Osteocyte (in vitro differentiated cells): Measurements from ENCODE around the gene DDX31. TPM values are rescaled to one million over a fixed set of nuclear protein-coding genes. Genes with fewer than 3 reads are reported as not detected.

Source experiments
- DNase-seq: peaks from one replicate; pipeline ENCODE4 v3.0.0; 2021; ENCODE audit warnings: mixed read lengths; ENCODE audit not compliant: unreplicated experiment; ENCODE audit errors: extremely low spot score
- H3K27ac Mint-ChIP-seq: one replicate; pipeline ENCODE4 v1.8.0; 2021; ENCODE audit warnings: mild to moderate bottlenecking, mixed read lengths; ENCODE audit not compliant: unreplicated experiment
- H3K27me3 Mint-ChIP-seq: one replicate; pipeline ENCODE4 v1.8.0; 2021; ENCODE audit warnings: mixed read lengths; ENCODE audit not compliant: unreplicated experiment
- H3K36me3 Mint-ChIP-seq: one replicate; pipeline ENCODE4 v1.8.0; 2021; ENCODE audit warnings: mixed read lengths; ENCODE audit not compliant: unreplicated experiment
- H3K4me1 Mint-ChIP-seq: one replicate; pipeline ENCODE4 v1.8.0; 2021; ENCODE audit warnings: mixed read lengths; ENCODE audit not compliant: unreplicated experiment
- H3K4me3 Mint-ChIP-seq: one replicate; pipeline ENCODE4 v1.8.0; 2021; ENCODE audit warnings: mild to moderate bottlenecking, moderate library complexity, mixed read lengths; ENCODE audit not compliant: unreplicated experiment
- H3K9me3 Mint-ChIP-seq: one replicate; pipeline ENCODE4 v1.8.0; 2021; ENCODE audit warnings: mixed read lengths; ENCODE audit not compliant: unreplicated experiment
- CTCF ChIP-seq: fragments of 200-600 bp; sonication (generic); IDR thresholded peaks from 2 replicates; pipeline ENCODE4 v1.5.0; 2021; ENCODE audit warnings: antibody characterized with exemption, mild to moderate bottlenecking, moderate library complexity
- total RNA-seq: library from RNA; stranded (reverse); gene quantifications from 2 replicates; pipeline ENCODE4 v1.2.1, GENCODE V29; 2021

The DDX31 gene
- total RNA-seq, 1 donor from 2014 or later: 14.6 TPM

- Mint-ChIP-seq H3K4me1 (no peaks in the 10 kb centered on the region), H3K27ac (no peak overlapping the region), H3K9me3 (no peaks in the 10 kb centered on the region), H3K4me3 (no peak overlapping the region), H3K27me3 (no peaks in the 10 kb centered on the region), H3K36me3 (peaks cover 64% of the 10 kb centered on the region)
- TF ChIP-seq CTCF: no peak
- no peak for DNase-seq
These were observed 28.6 kb downstream of the DDX31 start for GRCh38 chr9:132641216-132641615.

GRCh38 chr9:132639322-132639721 lies 30.5 kb downstream of the DDX31 start:
- TF ChIP-seq CTCF: no peak
- no peaks in the 10 kb centered on the region for H3K27me3 Mint-ChIP-seq
- H3K36me3 Mint-ChIP-seq: peaks cover 53% of the 10 kb centered on the region
- no peak overlapping the region for H3K27ac Mint-ChIP-seq
- no peak for DNase-seq
- H3K4me3 Mint-ChIP-seq: no peak overlapping the region
- no peaks in the 10 kb centered on the region for H3K9me3 Mint-ChIP-seq
- H3K4me1 Mint-ChIP-seq: no peaks in the 10 kb centered on the region

GRCh38 chr9:132638240-132638639 lies 31.5 kb downstream of the DDX31 start:
- H3K27ac Mint-ChIP-seq: no peak overlapping the region

GRCh38 chr9:132637801-132638200 lies 32.0 kb downstream of the DDX31 start:
- no peaks in the 10 kb centered on the region for H3K9me3 Mint-ChIP-seq
- no peaks in the 10 kb centered on the region for H3K27me3 Mint-ChIP-seq
- H3K36me3 Mint-ChIP-seq: peaks cover 45% of the 10 kb centered on the region
- no peak overlapping the region for H3K4me3 Mint-ChIP-seq
- no peak overlapping the region for H3K27ac Mint-ChIP-seq
- H3K4me1 Mint-ChIP-seq: peaks cover 2% of the 10 kb centered on the region
- DNase-seq: no peak
- no peak for TF ChIP-seq CTCF

More at GRCh38 chr9:132638240-132638639, 31.5 kb downstream of the DDX31 start:
- H3K4me1 Mint-ChIP-seq: peaks cover 2% of the 10 kb centered on the region
- H3K27me3 Mint-ChIP-seq: no peaks in the 10 kb centered on the region
- H3K9me3 Mint-ChIP-seq: no peaks in the 10 kb centered on the region
- no peak for TF ChIP-seq CTCF
- no peak for DNase-seq
- H3K36me3 Mint-ChIP-seq: peaks cover 49% of the 10 kb centered on the region
- H3K4me3 Mint-ChIP-seq: no peak overlapping the region

GRCh38 chr9:132637351-132637750 lies 32.4 kb downstream of the DDX31 start:
- DNase-seq: no peak
- H3K9me3 Mint-ChIP-seq: no peaks in the 10 kb centered on the region
- no peak overlapping the region for H3K27ac Mint-ChIP-seq
- TF ChIP-seq CTCF: no peak
- no peaks in the 10 kb centered on the region for H3K27me3 Mint-ChIP-seq
- H3K4me1 Mint-ChIP-seq: peaks cover 2% of the 10 kb centered on the region
- H3K4me3 Mint-ChIP-seq: no peak overlapping the region
- H3K36me3 Mint-ChIP-seq: peaks cover 43% of the 10 kb centered on the region
